Measurements from ENCODE around the gene SCN9A. TPM values are rescaled to one million over a fixed set of nuclear protein-coding genes. Genes with fewer than 3 reads are reported as not detected.

SCN9A gene
- total RNA-seq, 1 experiment from 2014 or later: 3.4 TPM

- Histone ChIP-seq H3K4me3 (no peak overlapping the region), H3K36me3 (ENCODE audit: low read depth) (no peaks in the 10 kb centered on the region), H3K4me2 (no peak overlapping the region), H3K79me2 (ENCODE audit: low read depth) (no peaks in the 10 kb centered on the region), H3K27ac (no peak overlapping the region), H3K9me2 (ENCODE audit: insufficient read depth) (no peaks in the 10 kb centered on the region), H3K4me1 (replicated peaks; ENCODE audit: insufficient read depth) (no peaks in the 10 kb centered on the region), H3F3A (ENCODE audit: insufficient read depth, low read depth) (no peaks in the 10 kb centered on the region), H3K9me3 (ENCODE audit: insufficient read depth, low read depth) (no peaks in the 10 kb centered on the region), H2AFZ (no peak overlapping the region), H3K27me3 (ENCODE audit: insufficient read depth, low read depth) (no peaks in the 10 kb centered on the region), H4K20me1 (ENCODE audit: insufficient read depth) (no peaks in the 10 kb centered on the region)
- no TSS peak for BruUV-seq (replicated peaks)
- TF ChIP-seq, protein P1, sequence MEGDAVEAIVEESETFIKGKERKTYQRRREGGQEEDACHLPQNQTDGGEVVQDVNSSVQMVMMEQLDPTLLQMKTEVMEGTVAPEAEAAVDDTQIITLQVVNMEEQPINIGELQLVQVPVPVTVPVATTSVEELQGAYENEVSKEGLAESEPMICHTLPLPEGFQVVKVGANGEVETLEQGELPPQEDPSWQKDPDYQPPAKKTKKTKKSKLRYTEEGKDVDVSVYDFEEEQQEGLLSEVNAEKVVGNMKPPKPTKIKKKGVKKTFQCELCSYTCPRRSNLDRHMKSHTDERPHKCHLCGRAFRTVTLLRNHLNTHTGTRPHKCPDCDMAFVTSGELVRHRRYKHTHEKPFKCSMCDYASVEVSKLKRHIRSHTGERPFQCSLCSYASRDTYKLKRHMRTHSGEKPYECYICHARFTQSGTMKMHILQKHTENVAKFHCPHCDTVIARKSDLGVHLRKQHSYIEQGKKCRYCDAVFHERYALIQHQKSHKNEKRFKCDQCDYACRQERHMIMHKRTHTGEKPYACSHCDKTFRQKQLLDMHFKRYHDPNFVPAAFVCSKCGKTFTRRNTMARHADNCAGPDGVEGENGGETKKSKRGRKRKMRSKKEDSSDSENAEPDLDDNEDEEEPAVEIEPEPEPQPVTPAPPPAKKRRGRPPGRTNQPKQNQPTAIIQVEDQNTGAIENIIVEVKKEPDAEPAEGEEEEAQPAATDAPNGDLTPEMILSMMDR (conservative IDR thresholded peaks at IDR 0.05): no peak
- TF ChIP-seq EZH2 (IDR thresholded peaks at IDR 0.05; ENCODE audit: low read depth): no peak
- CTCF ChIA-PET: no interaction called here
- intact Hi-C loops (cut with micrococcal nuclease; ENCODE audit: unreplicated experiment): no loop called here
- DNase-seq: no peak
- POLR2A ChIA-PET (ENCODE audit: unreplicated experiment): no interaction called here
Observed at GRCh38 chr2:166269322-166269721, 106.4 kb downstream of the SCN9A start.

DNA sequence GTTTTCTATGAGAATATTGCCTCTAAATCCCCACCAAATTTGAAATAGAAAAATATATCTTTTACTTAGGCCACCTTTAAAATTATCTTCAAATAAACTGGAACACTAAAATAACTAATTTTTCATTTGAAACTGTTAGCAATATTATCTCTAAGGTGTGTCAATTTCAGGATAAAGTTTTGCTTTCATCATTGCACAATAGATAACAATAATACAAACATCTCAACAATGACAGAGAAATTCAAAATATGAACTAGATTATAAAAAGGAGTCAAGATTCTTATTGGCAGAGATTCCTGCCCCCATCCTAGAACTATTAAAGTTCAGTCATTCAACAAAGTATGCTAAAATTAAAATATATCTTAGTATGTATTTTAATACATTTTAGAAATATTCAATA is 117.9 kb downstream of the SCN9A start:
- Histone ChIP-seq H2AFZ (no peak overlapping the region), H3K9me2 (ENCODE audit: insufficient read depth) (no peaks in the 10 kb centered on the region), H3F3A (ENCODE audit: insufficient read depth, low read depth) (no peaks in the 10 kb centered on the region), H3K9me3 (ENCODE audit: insufficient read depth, low read depth) (no peaks in the 10 kb centered on the region), H3K79me2 (ENCODE audit: low read depth) (no peaks in the 10 kb centered on the region), H4K20me1 (ENCODE audit: insufficient read depth) (no peaks in the 10 kb centered on the region), H3K36me3 (ENCODE audit: low read depth) (no peaks in the 10 kb centered on the region), H3K27ac (no peak overlapping the region), H3K4me2 (no peak overlapping the region), H3K4me1 (replicated peaks; ENCODE audit: insufficient read depth) (no peaks in the 10 kb centered on the region), H3K27me3 (ENCODE audit: insufficient read depth, low read depth) (no peaks in the 10 kb centered on the region), H3K4me3 (no peak overlapping the region)
- ChIA-PET POLR2A (ENCODE audit: unreplicated experiment) (no interaction called here), CTCF (no interaction called here)
- intact Hi-C loops (cut with micrococcal nuclease; ENCODE audit: unreplicated experiment): no loop called here
- BruUV-seq (replicated peaks): no TSS peak
- no peak for DNase-seq
- TF ChIP-seq, protein P1 (conservative IDR thresholded peaks at IDR 0.05): no peak
- no peak for TF ChIP-seq EZH2 (IDR thresholded peaks at IDR 0.05; ENCODE audit: low read depth)

- no peaks in the 10 kb centered on the region for H3K9me2 ChIP-seq (ENCODE audit: insufficient read depth)
- intact Hi-C loops (cut with micrococcal nuclease; ENCODE audit: unreplicated experiment): no loop called here
- no peaks in the 10 kb centered on the region for H3K27me3 ChIP-seq (ENCODE audit: insufficient read depth, low read depth)
- no peaks in the 10 kb centered on the region for H3F3A ChIP-seq (ENCODE audit: insufficient read depth, low read depth)
- H3K36me3 ChIP-seq (ENCODE audit: low read depth): no peaks in the 10 kb centered on the region
- no peaks in the 10 kb centered on the region for H3K9me3 ChIP-seq (ENCODE audit: insufficient read depth, low read depth)
- no TSS peak for BruUV-seq (replicated peaks)
- no peak for DNase-seq
- CTCF ChIA-PET: no interaction called here
- no peak overlapping the region for H2AFZ ChIP-seq
- H3K27ac ChIP-seq: no peak overlapping the region
- H3K4me1 ChIP-seq (replicated peaks; ENCODE audit: insufficient read depth): no peaks in the 10 kb centered on the region
- H4K20me1 ChIP-seq (ENCODE audit: insufficient read depth): no peaks in the 10 kb centered on the region
- TF ChIP-seq EZH2 (IDR thresholded peaks at IDR 0.05; ENCODE audit: low read depth): no peak
- TF ChIP-seq, protein P1 (conservative IDR thresholded peaks at IDR 0.05): no peak
- no peak overlapping the region for H3K4me2 ChIP-seq
- no peak overlapping the region for H3K4me3 ChIP-seq
- H3K79me2 ChIP-seq (ENCODE audit: low read depth): no peaks in the 10 kb centered on the region
- POLR2A ChIA-PET (ENCODE audit: unreplicated experiment): no interaction called here
Observed at GRCh38 chr2:166256896-166257295, 118.8 kb downstream of the SCN9A start.

Measured in PC-9 (cell line).